22Rv1 (cell line): ENCODE data around the gene FGF13.

Experiments
- H3K27ac ChIP-seq: fragments of 450-650 bp; 2 replicates; pipeline ENCODE4 v1.5.1; 2017
- ZFX ChIP-seq: fragments of 450-650 bp; IDR thresholded peaks from 2 replicates; pipeline ENCODE4 v1.6.1; 2017; ENCODE audit warnings: antibody characterized with exemption, borderline replicate concordance
- TF ChIP-seq, protein P1 (sequence below): fragments of 450-650 bp; IDR thresholded peaks from 2 replicates; pipeline ENCODE4 v1.5.1; 2017; ENCODE audit warnings: mild to moderate bottlenecking

The FGF13 gene

DNA sequence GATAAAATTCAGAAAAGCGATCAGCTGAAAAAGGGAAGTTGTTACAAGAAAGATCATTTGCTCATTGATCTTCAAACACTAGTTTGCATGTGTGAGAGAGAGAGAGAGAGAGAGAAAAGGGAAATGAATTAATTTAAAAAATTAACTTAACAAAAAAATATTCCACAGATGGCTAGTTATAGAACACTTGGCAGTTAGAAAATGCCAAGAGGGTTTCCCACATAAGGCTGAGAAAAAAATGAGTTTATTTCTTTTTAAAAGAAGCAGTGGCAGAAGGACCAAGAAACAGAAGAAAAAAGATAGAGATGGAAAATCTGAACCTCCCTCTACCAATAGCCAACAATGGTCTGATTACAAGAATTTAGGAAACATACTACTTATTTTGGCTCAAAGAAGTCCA, 47.1 kb downstream of the FGF13 start:
- no peak overlapping the region for H3K27ac ChIP-seq
- TF ChIP-seq, protein P1, sequence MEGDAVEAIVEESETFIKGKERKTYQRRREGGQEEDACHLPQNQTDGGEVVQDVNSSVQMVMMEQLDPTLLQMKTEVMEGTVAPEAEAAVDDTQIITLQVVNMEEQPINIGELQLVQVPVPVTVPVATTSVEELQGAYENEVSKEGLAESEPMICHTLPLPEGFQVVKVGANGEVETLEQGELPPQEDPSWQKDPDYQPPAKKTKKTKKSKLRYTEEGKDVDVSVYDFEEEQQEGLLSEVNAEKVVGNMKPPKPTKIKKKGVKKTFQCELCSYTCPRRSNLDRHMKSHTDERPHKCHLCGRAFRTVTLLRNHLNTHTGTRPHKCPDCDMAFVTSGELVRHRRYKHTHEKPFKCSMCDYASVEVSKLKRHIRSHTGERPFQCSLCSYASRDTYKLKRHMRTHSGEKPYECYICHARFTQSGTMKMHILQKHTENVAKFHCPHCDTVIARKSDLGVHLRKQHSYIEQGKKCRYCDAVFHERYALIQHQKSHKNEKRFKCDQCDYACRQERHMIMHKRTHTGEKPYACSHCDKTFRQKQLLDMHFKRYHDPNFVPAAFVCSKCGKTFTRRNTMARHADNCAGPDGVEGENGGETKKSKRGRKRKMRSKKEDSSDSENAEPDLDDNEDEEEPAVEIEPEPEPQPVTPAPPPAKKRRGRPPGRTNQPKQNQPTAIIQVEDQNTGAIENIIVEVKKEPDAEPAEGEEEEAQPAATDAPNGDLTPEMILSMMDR, result no peak
- TF ChIP-seq ZFX, result no peak

DNA sequence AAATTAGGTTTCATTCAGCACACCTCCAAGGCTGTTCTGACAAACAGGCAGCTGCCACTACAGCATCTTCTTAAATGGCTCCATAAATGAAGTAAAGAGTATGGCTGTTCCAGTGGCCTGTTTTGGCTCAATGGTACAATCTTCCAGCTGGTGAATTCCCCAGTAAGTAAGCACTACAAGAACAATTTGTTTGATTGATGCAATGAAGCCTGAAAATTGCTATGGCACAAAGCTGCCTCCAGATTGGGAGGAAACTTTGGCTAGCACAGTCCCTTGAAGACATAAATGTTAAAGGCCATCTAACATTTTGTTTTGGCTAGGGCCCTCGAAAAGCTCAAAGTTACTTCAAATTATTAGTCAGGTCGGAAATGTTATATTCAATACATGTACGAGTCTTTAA, 47.5 kb downstream of the FGF13 start:
- no peak overlapping the region for H3K27ac ChIP-seq
- TF ChIP-seq ZFX, result no peak
- TF ChIP-seq, protein P1, result no peak

DNA sequence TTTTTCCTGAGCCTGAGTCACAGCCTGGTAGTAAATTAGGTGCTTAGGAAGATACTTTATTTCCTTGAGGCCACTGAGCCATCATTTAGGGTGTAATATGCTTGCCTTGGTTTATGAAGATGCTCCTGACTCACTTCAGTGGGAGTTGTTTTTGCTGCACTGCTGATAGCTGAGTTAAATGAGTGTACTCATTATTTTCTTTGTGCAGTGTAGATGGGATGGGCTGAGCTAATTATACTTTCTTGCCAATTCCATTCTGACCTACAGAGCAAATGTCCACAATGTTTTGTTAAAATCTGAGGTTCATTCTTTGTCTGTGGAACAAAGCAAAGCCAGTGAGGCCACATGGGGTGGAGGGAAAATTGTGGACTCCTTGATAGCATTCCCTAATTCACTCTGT, 60.0 kb downstream of the FGF13 start:
- TF ChIP-seq ZFX, result no peak
- TF ChIP-seq, protein P1, result no peak
- H3K27ac ChIP-seq, result no peak overlapping the region

DNA sequence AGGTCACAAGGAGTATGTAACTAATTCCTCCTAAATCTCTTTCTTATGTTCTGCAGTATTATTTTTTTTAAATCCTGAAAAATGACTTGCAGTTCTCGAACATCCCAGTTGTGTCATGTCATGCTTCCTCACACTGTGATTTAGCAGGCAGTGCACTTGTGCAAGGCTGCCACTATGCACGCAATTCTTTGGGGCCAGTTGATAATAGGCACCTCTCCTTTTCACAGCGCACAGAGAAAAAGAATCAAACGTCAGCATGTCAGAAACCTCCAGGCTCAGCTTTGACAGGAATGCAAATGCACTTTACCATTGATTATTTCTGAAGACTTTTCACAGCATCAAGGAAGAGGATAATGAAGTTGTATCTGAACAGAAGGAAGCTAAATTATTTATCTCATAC, 62.9 kb downstream of the FGF13 start:
- TF ChIP-seq, protein P1, result no peak
- no peak for TF ChIP-seq ZFX
- H3K27ac ChIP-seq, result no peak overlapping the region

DNA sequence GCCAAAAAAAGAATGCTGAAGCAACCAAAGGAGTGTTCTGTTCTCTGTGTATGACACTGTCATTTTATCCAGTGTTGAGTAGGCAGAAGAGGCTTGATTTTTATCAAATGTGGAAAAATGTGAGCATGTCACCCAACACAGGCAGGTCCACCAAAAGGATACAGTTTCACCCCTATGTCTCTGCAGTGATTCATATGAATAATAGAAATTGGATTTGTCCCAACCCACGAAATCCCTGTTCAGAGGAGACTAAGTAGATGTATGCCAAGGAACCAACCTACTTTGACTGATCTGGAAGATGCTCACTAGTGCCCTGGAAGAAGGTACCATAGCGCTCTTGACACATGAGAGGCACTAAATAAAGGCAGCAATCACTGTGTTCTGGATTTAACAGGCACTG, 72.5 kb downstream of the FGF13 start:
- no peak overlapping the region for H3K27ac ChIP-seq
- TF ChIP-seq, protein P1, result no peak
- no peak for TF ChIP-seq ZFX
